Fibroblast of skin of back (primary cell): ENCODE data around the gene HSD17B4.
A peak's percentile ranks its signal among the peaks of the same experiment; 100 is the strongest.
"Not testable (repeated sequence)": the region's sequence is repeated elsewhere in the genome, so short reads cannot be mapped to it uniquely, and the experiment has no call there.

Source experiments
- DNase-seq: peaks from one replicate; pipeline ENCODE4 v3.0.0-alpha.2; 2013

HSD17B4 gene

DNA sequence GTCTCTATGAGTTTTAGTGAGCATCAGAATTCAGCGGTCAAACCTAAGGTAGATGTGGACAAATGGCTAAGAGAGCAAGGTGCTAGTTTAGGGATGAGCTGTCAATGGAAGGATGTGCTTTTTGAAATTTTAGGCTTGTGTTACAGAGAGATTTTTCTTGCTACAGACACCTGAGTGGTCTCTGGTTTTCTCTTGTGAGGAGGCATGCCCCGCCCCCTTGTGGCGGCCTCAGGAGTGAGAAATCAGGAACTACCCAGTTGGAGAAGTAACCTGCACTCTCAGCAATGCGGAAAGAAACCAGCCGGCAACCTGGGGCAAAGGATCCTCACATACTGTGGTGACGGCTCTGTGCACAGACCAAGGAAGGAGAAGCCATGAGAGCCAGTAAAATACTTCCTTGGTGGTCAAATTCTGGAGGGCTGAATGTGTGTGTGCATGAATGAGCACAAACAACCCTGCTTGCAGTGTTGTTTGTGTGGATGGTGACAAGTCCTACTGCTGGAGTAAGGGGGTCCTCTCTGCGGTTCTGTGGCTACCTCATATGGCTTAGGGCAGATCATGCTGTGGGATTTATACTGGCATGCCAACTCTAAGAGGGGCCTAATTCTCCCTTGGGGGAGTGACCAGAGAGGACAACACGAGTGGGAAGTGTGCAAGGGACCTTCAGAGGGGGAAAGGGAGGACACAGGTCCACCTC lies 16.7 kb upstream of the HSD17B4 start:
- DNase-seq = peak; percentile 38

DNA sequence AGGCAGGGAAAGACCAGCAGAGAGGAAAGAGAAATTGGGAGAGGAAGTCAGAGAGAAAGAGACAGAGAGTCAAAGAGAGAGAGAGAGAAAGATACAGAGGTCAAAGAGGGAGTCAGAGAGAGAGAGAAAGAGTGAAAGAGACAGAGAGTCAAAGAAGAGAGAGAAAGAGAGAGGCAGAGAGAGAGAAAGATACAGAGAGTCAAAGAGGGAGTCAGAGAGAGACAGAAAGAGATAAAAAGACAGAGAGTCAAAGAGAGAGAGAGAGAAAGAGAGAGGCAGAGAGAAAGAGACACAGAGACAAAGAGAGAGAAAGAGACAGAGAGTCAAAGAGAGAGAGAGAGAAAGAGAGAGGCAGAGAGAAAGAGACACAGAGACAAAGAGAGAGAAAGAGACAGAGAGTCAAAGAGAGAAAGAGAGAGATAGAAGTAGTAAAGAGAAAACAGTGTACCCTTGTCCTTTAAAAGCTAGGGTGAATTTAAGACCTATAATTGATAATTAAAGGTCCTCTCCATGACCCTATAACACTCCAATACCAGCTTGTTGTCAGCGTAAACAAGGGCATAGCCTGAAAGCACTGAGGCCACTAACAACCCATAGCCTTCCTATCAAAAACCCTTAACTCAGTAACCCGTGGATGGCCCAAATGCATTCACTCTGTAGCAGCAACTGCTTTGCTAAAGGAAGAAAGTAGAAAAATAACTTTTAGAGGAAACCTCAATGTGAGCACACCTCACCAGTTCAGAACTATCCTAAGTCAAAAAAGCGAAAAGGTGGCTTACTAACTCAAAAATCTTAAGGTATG lies 14.3 kb upstream of the HSD17B4 start:
- not testable (repeated sequence) for DNase-seq

DNA sequence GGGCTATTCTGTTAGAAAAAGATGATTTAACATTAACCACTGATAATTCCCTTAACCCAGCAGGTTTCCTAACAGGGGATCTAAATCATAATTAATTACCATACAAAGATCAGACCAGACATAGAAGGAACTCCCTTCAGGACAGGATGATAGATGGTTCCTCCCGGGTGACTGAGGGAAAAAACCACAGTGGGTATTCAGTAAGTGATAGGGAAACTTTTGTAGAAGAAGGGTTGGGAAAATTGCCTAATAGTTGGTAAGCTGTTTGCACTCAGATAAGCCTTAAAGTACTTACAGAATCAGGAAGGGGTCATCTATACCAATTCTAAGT lies 13.7 kb upstream of the HSD17B4 start:
- not testable (repeated sequence) for DNase-seq

DNA sequence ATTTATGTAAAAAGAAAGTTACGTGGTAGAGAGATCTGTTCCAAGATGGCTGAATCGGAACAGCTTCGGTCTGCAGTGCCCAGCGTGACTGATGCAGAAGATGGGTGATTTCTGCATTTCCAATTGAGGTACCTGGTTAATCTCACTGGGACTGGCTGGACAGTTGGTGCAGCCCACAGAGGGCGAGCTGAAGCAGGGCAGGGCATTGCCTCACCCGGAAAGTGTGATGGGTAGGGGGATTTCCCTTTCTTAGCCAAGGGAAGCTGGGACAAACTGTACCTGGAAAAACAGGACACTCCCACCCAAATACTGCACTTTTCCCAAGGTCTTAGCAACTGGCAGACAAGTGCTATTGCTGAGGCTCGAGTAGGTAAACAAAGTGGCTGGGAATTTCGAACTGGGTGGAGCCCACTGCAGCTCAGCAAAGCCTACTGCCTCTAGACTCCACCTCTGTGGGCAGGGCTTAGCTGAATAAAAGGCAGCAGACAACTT lies 13.1 kb upstream of the HSD17B4 start:
- no peak for DNase-seq

DNA sequence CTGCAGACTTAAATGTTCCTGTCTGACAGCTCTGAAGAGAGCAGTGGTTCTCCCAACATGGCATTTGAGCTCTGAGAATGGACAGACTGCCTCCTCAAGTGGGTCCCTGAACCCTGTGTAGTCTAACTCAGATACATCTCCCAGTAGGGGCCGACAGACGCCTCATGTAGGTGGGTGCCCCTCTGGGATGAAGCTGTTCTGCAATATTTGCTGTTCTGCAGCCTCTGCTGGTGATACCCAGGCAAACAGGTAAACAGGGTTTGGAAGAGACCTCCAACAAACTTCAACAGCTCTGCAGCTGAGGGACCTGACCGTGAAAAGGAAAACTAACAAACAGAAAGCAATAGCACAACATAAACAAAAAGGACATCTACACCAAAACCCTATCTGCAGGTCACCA lies 12.7 kb upstream of the HSD17B4 start:
- DNase-seq = not testable (repeated sequence)

DNA sequence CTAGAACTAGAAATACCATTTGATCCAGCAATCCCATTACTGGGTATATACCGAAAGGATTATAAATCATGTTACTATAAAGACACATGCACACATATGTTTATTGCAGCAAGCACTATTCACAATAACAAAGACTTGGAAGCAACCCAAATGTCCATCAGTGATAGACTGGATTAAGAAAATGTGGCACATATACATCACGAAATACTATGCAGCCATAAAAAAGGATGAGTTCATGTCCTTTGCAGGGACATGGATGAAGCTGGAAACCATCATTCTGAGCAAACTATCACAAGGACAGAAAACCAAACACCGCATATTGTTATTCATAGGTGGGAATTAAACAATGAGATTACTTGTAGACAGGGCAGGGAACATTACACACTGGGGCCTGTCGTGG lies 7.7 kb upstream of the HSD17B4 start:
- DNase-seq = not testable (repeated sequence)

DNA sequence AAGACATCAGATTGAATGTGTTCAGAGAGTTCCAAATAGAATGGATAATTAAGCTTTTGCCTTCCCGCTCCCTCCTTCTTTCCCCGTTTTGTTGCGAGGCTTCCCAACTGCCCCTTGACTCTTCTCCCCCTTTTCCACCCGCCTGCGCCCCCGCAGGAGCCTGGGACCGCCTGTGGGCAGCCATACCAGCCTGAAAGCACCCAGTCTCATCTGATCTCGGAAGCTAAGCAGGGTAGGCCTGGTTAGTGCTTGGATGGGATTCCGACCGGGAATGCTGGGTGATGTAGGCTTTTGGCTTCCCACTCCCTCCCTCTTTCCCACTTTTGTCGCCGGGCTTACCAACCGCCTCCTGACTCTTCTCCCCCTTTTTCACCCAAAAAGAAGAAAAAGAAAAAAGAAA lies 6.8 kb upstream of the HSD17B4 start:
- DNase-seq = no peak

DNA sequence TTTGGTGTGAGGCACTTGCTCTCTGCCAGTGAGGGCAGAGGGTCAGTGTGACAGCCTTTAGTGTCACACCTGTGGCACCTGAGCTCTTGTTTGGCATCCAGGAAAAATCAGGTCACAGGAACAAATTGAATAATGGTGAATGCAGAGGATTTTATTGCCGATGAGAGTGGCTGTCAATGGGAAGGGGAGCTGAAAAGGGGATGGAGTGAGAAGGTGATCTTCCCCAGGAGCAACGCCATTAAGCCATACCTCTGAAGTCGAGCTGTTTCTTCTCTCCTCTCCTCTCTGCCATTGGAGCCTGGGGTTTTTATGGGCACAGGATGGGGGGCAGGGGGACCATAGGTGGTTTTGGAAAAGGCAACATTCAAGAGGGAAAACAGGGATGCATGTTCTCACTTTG lies 2.4 kb upstream of the HSD17B4 start:
- no peak for DNase-seq

DNA sequence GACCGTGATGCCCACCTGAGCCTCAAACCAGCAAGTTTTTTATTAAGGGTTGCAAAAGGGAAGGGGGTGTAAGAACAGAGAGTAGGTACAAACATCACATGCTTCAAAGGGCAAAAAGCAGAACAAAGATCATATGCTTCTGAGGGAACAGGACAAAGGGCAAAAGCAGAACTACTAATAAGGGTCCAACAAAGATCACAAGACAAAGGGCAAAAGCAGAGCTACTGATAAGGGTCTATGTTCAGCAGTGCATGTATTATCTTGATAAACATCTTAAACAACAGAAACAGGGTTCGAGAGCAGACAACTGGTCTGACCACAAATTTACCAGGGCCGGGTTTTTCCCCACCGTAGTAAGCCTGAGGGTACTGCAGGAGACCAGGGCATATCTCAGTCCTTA lies 1.7 kb upstream of the HSD17B4 start:
- DNase-seq = not testable (repeated sequence)

DNA sequence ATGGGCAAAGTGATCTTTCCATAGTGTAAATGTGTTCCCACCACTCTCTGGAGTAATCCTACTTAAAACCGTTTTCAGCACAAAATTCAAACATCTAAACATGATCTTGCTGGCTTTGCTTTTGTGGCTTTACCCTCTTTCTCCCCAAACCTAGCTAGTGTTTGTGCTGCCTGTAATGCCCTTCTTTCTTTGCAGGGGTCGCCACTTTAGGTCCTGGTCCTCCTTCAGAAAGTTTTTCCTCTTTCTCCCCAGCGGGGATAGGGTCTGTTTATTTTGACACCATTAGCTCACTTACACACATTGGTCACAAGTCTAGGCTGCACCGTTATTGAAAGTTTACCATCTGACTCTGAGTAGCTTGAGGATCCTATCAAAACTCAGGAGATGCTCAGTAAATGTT lies 736 bp upstream of the HSD17B4 start:
- DNase-seq = no peak

DNA sequence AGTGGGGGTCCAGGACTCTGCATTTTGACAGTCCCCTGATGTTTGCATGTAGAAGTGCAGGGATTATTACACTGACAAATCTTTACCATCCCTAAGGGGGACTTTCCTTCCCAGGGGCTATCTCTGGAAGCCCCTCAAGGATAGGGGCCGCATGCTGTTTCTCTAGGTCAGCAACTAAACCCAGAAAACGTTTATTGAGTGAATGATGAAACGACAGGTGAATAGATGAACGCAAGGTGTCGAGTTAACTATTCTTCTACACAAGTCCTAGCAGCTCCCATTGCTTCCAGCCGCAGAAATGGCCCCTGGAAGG lies 281 bp upstream of the HSD17B4 start:
- DNase-seq = no peak

DNA sequence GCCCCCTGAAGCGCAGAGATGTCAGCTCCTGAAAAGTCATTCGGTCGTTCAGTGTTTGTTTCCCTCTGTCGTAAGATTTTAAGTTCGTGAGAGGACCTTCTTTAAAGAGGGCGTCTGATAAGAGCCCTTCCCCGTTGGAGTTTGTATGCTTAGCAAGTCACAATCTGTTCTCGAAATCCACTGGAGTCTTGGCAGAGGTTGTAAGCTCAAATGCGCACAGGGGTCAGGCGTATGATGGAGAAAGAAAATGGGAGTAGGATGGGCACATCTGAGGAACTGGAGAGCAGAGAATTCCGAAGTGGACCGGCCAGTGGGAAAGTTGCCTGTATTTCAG lies 710 bp downstream of the HSD17B4 start:
- DNase-seq = peak; percentile 13

DNA sequence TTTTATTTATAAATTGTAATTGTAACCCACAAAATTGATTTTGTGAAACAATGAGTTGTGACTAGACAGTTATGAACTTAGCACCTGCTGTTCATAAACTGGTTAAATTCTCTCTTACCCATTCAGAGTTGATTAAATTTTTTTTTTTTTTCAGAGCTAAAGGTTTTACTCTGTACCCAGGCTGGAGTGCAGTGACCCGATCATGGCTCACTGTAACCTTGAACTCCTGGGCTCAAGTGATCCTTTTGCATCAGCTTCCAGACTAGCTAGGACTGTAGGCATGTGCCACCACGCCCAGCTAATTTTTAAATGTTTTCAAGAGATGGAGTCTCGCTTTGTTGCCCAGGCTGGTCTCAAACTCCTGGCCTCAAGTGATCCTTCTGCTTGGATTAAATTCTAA lies 1.9 kb downstream of the HSD17B4 start:
- no peak for DNase-seq

DNA sequence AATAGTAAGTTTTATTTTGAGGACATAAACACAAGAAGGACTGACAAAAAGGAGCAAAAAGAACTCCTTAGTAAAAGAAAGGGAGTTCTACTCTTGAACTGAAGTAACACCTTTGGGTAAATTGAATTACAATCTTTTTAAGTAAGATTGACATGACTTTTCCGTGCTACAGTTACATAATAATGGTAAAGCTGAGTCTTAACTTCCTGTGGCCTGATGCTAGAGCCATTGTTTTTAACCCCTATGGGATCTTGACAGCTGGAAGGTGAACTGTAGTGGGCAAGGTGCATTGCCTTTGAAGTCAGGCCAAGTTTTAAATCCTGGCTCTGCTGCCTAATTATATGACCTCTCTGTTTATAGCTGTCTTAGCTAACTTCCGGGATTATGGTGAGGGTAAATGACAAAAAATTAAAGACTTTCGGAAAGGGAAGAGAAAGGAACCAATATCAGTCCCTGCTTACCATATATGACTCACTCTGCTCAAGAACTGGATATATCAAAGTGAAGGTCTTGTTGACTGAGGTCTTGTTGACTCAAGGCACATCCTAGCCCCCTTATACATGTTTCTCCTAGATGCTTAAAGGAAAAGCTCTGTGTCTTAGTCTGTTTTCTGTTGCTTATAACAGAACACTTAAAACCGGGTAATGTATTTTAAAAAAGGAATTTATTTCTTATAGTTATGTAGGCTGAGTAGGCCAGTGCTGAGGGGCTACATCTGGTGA lies 6.8 kb downstream of the HSD17B4 start:
- no peak for DNase-seq

DNA sequence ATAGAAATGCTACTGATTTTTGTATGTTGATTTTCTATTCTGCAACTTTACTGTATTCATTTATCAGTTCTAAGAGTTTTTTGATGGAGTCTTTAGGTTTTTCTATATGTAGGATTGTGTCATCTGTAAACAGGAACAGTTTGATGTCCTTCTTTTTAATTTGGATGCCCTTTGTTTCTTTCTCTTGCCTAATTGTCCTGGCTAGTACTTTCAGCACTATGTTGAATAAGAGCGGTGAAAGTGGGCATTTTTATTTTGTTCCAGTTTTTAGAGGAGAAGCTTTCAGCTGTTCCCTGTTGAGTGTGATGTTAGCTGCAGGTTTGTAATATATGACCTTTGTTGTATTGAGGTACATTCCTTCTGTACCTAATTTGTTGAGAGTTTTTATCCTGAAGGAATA lies 13.3 kb downstream of the HSD17B4 start:
- DNase-seq = no peak

DNA sequence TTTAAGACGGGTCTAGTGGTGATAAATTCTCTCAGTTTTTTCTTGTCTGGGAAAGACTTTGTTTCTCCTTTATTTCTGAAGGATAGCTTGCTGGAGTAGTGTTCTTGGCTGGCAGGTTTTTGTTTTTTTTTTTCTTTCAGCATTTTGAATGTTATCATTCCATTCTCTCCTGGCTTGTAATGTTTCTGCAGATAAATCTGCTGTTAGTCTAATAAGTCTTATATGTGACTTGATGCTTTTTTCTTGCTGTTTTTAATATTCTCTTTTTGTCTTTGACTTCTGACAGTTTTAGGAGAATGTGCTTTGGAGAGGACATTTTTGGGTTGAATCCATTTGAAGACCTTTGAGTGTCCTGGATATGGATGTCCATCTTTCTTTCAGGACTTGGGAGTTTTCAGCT lies 16.0 kb downstream of the HSD17B4 start:
- no peak for DNase-seq

DNA sequence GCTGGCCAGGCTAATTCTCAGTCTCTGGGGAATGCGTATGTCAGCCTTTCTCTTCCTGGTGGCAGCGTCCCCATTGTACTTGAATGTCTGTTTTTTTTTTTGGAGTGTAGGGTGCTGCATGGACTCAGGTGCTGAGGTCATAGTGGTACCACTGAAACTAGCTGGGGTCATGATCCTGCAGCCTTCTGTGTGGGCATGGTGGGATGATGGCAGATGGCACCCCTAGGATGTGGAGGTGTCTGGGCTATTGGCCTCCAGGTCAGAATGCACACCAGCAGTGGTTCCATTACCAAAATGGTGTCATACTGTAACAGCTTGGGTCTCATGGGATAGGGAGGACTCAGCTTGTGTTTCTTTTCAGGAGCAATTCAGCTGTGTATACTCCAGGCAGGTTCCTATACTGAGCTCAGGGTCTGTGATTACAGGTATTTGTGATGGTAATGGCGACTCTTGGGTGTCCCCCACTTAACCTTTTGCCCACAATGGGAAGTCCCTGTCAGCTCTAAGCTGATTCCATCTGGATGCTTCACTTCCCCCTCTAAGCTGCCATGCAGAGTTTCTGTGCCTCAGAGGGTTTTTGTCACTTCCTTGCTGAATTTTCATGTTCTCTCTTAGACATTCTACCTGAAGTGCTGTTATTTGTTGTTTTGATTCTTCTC lies 17.9 kb downstream of the HSD17B4 start:
- no peak for DNase-seq

DNA sequence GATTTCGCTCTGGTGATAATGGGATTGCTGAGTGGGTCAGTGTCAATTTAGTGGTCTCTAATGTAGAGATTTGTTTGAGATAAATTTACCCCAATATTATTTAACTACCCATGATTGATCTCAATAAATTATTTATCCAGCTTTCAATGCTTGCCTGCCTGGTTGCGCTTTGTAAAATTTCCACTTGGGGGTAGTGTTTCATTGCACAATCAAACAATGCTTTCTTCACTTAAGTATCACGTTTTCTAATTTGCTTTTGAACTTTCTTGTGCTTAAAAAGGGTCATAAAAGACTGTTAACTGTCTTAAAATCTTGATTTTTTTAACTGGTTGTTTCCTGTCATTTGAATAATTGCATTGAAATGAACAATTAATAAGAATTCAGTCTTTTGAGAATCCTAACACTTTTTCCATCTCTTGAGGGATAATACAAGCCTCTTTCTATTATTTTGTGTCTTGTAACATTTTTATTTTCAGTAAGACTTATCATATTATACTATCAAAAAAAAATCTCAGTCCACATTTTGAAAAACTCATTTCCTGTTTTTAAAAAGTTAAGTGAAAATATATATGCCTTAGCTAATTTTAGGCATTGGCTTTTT lies 18.7 kb downstream of the HSD17B4 start:
- DNase-seq = peak; percentile 41

DNA sequence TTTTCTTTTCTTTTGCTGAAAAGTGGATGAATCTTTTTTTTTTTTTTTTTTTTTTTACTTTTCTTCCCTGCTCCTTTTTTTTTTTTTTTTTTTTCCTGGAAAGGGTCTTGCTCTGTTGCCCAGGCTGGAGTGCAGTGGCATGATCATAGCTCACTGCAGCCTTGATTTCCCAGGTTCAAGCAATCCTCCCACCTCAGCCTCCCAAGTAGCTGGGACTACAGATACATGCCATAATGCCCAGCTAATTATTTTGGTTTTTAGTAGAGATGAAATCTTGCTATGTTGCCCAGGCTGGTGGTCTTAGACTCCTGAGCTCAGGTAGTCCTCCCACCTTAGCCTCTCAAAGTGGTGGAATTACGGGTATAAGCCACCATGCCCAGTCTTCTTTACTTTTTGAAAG lies 20.9 kb downstream of the HSD17B4 start:
- DNase-seq = no peak

DNA sequence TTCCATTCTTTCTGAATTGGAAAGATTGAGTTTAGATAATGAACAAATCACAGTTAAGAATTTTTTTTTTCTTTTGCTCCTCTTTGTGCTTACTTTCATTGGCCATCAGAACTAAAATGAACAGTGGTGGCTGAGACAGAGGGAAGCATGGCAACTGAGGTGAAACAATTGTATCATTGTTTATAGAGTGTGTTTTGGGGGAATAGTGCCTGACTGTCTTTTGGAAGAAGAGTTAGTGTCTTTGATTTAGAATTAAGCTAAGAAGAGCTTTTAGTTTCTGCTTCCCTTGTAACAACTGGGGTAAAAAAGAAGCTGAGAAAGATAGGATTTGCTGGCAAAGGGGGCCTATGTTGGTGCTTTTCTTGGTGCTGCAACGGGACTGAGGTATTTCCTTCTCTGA lies 24.0 kb downstream of the HSD17B4 start:
- no peak for DNase-seq

DNA sequence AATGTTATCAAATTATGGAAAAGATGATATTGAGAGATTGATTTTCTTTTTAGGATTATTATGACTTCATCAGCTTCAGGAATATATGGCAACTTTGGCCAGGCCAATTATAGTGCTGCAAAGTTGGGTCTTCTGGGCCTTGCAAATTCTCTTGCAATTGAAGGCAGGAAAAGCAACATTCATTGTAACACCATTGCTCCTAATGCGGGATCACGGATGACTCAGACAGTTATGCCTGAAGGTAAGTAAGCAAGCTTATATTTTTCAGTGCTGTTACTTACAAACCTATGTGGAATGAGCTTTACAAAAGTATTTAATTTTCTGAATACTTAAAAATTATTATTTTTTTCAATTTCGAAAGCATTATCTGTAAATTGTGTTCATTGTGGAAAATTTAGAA lies 26.5 kb downstream of the HSD17B4 start:
- DNase-seq = no peak

DNA sequence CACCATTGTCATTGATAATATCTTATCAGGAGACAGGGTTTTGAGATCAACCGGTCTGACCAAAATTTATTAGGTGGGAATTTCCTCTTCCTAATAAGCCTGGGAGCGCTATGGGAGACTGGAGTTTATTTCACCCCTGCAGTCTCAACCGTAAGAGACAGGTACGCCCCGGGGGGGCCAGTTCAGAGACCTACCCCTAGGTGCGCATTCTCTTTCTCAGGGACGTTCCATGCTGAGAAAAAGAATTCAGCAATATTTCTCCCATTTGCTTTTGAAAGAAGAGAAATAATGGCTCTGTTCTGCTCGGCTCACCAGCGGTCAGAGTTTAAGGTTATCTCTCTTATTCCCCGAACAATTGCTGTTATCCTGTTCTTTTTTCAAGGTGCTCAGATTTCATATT lies 28.3 kb downstream of the HSD17B4 start:
- not testable (repeated sequence) for DNase-seq

DNA sequence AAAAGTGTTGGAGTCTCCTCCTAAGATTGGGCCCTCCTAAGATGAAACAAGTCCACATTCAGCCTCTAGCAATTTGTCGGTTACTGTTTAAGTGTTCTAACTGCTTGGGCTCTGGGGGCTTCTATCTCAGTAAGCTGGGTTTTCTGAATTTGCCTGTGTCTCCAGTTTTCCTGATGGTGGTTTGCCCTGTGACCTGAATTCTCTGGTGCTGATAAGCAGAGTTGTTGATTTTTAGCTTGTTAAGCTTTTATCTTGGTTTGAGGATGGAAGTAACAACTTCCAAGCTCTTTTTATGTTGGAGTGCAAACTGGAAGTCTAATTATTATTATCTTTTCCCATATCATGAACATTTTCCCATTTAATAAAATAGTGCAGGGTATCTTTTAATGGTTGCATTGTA lies 30.9 kb downstream of the HSD17B4 start:
- DNase-seq = no peak
